PC-9 (cell line): Measurements from ENCODE around the gene EXD3. TPM values are rescaled to one million over a fixed set of nuclear protein-coding genes. Genes with fewer than 3 reads are reported as not detected.

Experiments used
- BruUV-seq: library from RNA; stranded (reverse); fragments of 400-500 nt; replicated peaks from 2 replicates; lab custom pipeline; 2021; lab: Mats Ljungman, UMichigan
- CTCF ChIA-PET: fragments of 300-600 bp; sonication (Branson Sonifier 250); formaldehyde crosslinking; loops from one replicate; lab custom pipeline; 2022; ENCODE audit warnings: antibody characterized with exemption; lab: Charles Lee
- POLR2A ChIA-PET: fragments of 300-600 bp; sonication (Branson Sonifier 250); formaldehyde crosslinking; loops from one replicate; lab custom pipeline; 2022; ENCODE audit warnings: antibody characterized with exemption; ENCODE audit not compliant: unreplicated experiment; lab: Charles Lee
- DNase-seq, 2 experiments: peaks; one replicate each; pipeline versions ENCODE4 v3.0.0 to v3.0.0-alpha.2; 2015 to 2022; ENCODE audit warnings: mixed read lengths in 1 of 2
- H2AFZ ChIP-seq: fragments of 200-600 bp; sonication (generic); 2 replicates; pipeline ENCODE4 v1.8.1; 2017; ENCODE audit warnings: antibody characterized with exemption
- H3F3A ChIP-seq: fragments of 200-600 bp; sonication (generic); 2 replicates; pipeline ENCODE4 v1.8.1; 2017; ENCODE audit warnings: antibody characterized with exemption, mild to moderate bottlenecking, low read depth; ENCODE audit not compliant: insufficient read depth
- H3K27ac ChIP-seq: fragments of 200-600 bp; sonication (generic); 2 replicates; pipeline ENCODE4 v1.6.1; 2016; ENCODE audit warnings: mixed run types
- H3K27me3 ChIP-seq: fragments of 200-600 bp; sonication (generic); 2 replicates; pipeline ENCODE4 v1.6.1; 2016; ENCODE audit warnings: low read depth, mixed run types; ENCODE audit not compliant: insufficient read depth
- H3K36me3 ChIP-seq: fragments of 200-600 bp; sonication (generic); 2 replicates; pipeline ENCODE4 v1.6.1; 2016; ENCODE audit warnings: low read depth, mixed run types
- H3K4me1 ChIP-seq: fragments of 200-600 bp; sonication (generic); replicated peaks from 2 replicates; pipeline ENCODE4 v1.6.1; 2016; ENCODE audit warnings: mixed run types; ENCODE audit not compliant: insufficient read depth
- H3K4me2 ChIP-seq: fragments of 200-600 bp; sonication (generic); 2 replicates; pipeline ENCODE4 v1.6.1; 2017; ENCODE audit warnings: mixed run types
- H3K4me3 ChIP-seq: fragments of 200-600 bp; sonication (generic); 2 replicates; pipeline ENCODE4 v1.6.1; 2016; ENCODE audit warnings: mixed run types
- H3K79me2 ChIP-seq: fragments of 200-600 bp; sonication (generic); 2 replicates; pipeline ENCODE4 v1.6.1; 2017; ENCODE audit warnings: low read depth, mixed run types
- H3K9me2 ChIP-seq: fragments of 200-600 bp; sonication (generic); 2 replicates; pipeline ENCODE4 v1.8.1; 2017; ENCODE audit warnings: mild to moderate bottlenecking; ENCODE audit not compliant: insufficient read depth
- H3K9me3 ChIP-seq: fragments of 200-600 bp; sonication (generic); 2 replicates; pipeline ENCODE4 v1.8.1; 2016; ENCODE audit warnings: low read depth; ENCODE audit not compliant: insufficient read depth
- H4K20me1 ChIP-seq: fragments of 200-600 bp; sonication (generic); 2 replicates; pipeline ENCODE4 v1.8.1; 2017; ENCODE audit not compliant: insufficient read depth
- CTCF ChIP-seq: fragments of 200-600 bp; sonication (generic); conservative IDR thresholded peaks from 2 replicates; pipeline ENCODE4 v1.6.1; 2017; ENCODE audit warnings: mixed run types, antibody characterized with exemption, mild to moderate bottlenecking, moderate library complexity
- EZH2 ChIP-seq: fragments of 200-600 bp; sonication (generic); IDR thresholded peaks from 2 replicates; pipeline ENCODE4 v1.8.0; 2017; ENCODE audit warnings: antibody characterized with exemption, low read depth
- intact Hi-C: fragments of 100-400 bp; cut with micrococcal nuclease; formaldehyde crosslinking; loops from one replicate; pipeline ENCODE4 v1.10.0; 2022; ENCODE audit not compliant: unreplicated experiment
- total RNA-seq: library from RNA; stranded (reverse); gene quantifications from 2 replicates; pipeline ENCODE4 v1.2.3, GENCODE V29; 2021

Gene EXD3
- total RNA-seq, 1 experiment from 2014 or later, result 23.7 TPM

DNA sequence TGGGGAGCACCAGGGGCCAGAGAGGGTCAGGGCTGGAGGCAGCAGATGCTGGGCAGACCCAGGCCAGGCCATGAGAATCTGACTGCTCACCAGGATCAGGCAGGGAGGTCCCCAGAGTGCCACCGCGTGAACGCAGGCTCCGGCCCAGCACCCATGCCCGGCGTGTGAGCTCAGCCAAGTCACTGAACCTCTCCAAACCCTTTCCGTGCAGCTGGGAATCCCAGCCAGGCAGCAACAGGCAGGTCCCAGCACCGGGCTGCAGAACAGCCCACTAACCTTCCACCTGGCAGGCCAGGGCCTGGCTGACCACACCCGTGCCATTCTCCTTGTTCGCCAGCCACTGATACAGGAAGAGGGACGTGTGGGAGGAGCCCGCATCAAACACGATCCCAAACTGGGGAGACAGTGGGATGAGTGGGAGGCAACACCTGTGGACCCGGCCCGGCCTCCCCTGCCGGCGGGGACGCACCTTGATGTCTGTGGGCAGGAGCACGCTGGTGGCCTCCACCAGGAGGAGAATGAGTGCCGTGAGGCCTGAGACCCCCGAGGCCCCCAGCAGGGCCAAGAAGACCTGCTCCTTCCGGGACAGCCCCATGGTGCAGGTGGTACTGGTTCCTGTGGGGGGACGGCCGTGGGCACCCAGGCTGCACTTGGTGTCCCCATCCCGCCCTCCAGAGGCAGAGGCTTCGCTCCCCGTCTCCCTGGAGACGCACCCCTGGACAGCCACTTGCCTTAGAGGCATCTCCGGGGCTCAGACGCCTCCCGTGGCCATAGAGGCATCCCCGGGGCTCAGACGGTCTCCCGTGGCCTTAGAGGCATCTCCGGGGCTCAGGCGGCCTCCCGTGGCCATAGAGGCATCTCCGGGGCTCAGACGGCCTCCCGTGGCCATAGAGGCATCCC is 15.0 kb upstream of the EXD3 start:
- POLR2A ChIA-PET, result no interaction called here
- BruUV-seq, result no TSS peak

DNA sequence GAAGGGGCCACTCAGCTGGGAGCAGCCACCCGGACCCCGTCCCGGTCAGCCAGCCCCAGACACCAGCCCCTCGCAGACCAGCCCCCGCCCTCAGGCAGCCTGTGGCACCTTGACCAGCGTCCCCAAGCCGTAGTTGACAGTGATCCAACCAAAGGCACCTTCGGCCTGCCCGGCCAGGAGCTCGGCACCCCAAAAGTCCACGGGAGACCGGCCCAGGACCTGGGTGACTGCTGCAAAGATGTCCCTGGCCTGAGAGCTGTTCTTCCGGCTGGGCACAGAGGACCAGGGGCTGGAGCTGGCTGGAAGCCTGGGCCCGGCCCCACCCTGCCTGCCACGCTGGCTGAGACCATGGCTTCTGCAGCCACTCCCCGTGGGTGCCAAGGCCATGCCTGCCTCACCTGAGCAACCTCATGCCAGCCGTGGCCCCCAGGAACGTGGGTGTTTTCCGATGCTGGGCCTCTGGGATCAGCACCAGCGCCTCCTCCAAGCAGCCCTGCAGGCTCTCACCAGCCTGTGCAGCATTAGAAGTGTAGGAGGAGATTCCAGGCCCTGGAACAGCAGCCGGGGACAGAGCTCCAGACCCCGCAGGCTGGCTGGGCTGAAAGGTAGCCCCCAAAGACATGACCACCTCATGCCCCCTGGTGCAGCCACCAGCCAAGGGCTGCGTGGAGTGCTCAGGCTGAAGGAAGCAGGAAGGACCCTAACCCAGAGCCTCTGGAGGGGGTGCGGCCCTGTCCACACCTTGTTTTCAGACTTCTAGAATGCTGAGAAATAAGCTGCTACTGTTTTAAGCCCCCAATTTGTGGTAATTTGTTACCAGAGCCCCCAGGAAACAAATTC is 14.0 kb upstream of the EXD3 start:
- peaks cover 18% of the 10 kb centered on the region for H3K4me1 ChIP-seq
- 0 out of 2 replicates have a peak, but pooled peaks cover under 1% of the 10 kb centered on the region for H4K20me1 ChIP-seq
- no peak for DNase-seq
- H3K79me2 ChIP-seq, result no peaks in the 10 kb centered on the region
- H3K9me2 ChIP-seq, result no peaks in the 10 kb centered on the region
- TF ChIP-seq EZH2, result no peak
- no peak for TF ChIP-seq CTCF
- no peaks in the 10 kb centered on the region for H3K9me3 ChIP-seq
- H3K4me3 ChIP-seq, result no peak overlapping the region
- POLR2A ChIA-PET, result interaction anchor here (0.5 kb wide), 1 partner anchor 391 kb away, joined by 5 read pairs; no protein-coding TSS in a partner anchor
- intact Hi-C loops, result loop anchor here (10.0 kb wide), 1 partner anchor 178 kb away; the partner anchor contains the start of gene EHMT1
- H2AFZ ChIP-seq, result no peak overlapping the region
- CTCF ChIA-PET, result interaction anchor here (1.0 kb wide), 1 partner anchor 14 kb away, joined by 7 read pairs; the partner anchor contains the start of genes EXD3 and NOXA1
- BruUV-seq, result TSS peak; percentile 24
- no peaks in the 10 kb centered on the region for H3K27me3 ChIP-seq
- no peaks in the 10 kb centered on the region for H3K36me3 ChIP-seq
- H3F3A ChIP-seq, result peaks cover 9% of the 10 kb centered on the region; the same call in 1 of the 2 replicates
- peak overlapping the region; percentile 49 for H3K4me2 ChIP-seq
- no peak overlapping the region for H3K27ac ChIP-seq

More for the DNA sequence above, 15.0 kb upstream of the EXD3 start:
- Histone ChIP-seq H4K20me1 (0 out of 2 replicates have a peak, but pooled peaks cover 3% of the 10 kb centered on the region), H3K9me3 (no peaks in the 10 kb centered on the region), H3F3A (peaks cover 18% of the 10 kb centered on the region; the same call in 1 of the 2 replicates), H2AFZ (no peak overlapping the region), H3K9me2 (no peaks in the 10 kb centered on the region), H3K4me1 (peaks cover 22% of the 10 kb centered on the region), H3K79me2 (no peaks in the 10 kb centered on the region), H3K27me3 (no peaks in the 10 kb centered on the region), H3K4me2 (no peak overlapping the region), H3K36me3 (no peaks in the 10 kb centered on the region), H3K4me3 (no peak overlapping the region), H3K27ac (no peak overlapping the region)
- TF ChIP-seq CTCF, result no peak
- TF ChIP-seq EZH2, result no peak
- peak in 1 of 2 experiments; percentile 49 for DNase-seq
- CTCF ChIA-PET, result no interaction called here
- intact Hi-C loops, result loop anchor here (10.0 kb wide), 1 partner anchor 177 kb away; the partner anchor contains the start of gene EHMT1
